Spleen (tissue), 7 donors: ENCODE measurements around the gene SYCE3.

Experiments used
- POLR2A ChIP-seq, 3 donors: fragments of 450-650 bp; IDR thresholded peaks; one replicate each; pipeline ENCODE4 v1.5.1; 2017; ENCODE audit warnings: antibody characterized with exemption in 3 of 3, mild to moderate bottlenecking in 1 of 3
- POLR2AphosphoS5 ChIP-seq, 3 donors: sonication (generic); formaldehyde crosslinking; IDR thresholded peaks; one replicate each; pipeline ENCODE4 v1.5.1; 2017; ENCODE audit warnings: antibody characterized with exemption in 3 of 3
- TF ChIP-seq, protein P1 (sequence below), 11 experiments: fragments of 200-600 bp in 7 of 11; fragments of 450-650 bp in 4 of 11; sonication (generic) in 4 of 11; IDR thresholded peaks in 8 of 11; conservative IDR thresholded peaks in 3 of 11; 1 replicate in 7 of 11; 2 replicates in 4 of 11; pipeline versions ENCODE4 v1.4.0 to v1.8.0; 2016 to 2021; ENCODE audit warnings: antibody characterized with exemption in 11 of 11, inconsistent platforms in 4 of 11, mild to moderate bottlenecking in 1 of 11
- donor health status: DM: no; HTN: no; CAD: no; lungs with moderate emphysema.
- donor health status: DM: no; HTN: no; CAD: no.
- donor health status: DM: no; HTN: no; CAD: no.

DNA sequence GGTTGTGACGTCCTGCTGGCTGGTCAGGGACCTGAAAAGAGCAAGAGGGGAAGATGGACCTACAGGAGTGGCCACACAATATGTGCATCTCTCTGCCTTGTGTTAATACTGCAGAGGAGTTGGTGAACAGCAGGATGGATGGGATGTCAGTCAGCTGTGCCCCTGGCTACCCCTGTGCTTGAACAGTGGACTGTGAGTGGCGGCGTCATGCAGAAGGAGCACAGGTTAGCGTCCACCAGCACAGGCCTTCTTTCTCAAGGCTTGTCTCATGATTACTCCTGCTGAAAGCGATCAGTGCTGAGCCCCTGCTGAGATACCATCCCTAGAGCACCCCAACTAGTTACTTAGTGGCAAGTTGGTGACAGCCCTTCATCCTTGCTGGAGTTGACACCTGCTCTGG lies 23.7 kb upstream of the SYCE3 start:
- TF ChIP-seq, protein P1, sequence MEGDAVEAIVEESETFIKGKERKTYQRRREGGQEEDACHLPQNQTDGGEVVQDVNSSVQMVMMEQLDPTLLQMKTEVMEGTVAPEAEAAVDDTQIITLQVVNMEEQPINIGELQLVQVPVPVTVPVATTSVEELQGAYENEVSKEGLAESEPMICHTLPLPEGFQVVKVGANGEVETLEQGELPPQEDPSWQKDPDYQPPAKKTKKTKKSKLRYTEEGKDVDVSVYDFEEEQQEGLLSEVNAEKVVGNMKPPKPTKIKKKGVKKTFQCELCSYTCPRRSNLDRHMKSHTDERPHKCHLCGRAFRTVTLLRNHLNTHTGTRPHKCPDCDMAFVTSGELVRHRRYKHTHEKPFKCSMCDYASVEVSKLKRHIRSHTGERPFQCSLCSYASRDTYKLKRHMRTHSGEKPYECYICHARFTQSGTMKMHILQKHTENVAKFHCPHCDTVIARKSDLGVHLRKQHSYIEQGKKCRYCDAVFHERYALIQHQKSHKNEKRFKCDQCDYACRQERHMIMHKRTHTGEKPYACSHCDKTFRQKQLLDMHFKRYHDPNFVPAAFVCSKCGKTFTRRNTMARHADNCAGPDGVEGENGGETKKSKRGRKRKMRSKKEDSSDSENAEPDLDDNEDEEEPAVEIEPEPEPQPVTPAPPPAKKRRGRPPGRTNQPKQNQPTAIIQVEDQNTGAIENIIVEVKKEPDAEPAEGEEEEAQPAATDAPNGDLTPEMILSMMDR (IDR thresholded peaks at IDR 0.05 in 8 of 11, conservative IDR thresholded peaks at IDR 0.05 in 3 of 11), result no peak
- no peak for TF ChIP-seq POLR2A (IDR thresholded peaks at IDR 0.05)
- TF ChIP-seq POLR2AphosphoS5 (IDR thresholded peaks at IDR 0.05), result no peak
